Heart right ventricle (tissue), 16 donors: ENCODE data around the gene PTPN2. TPM values are rescaled to one million over a fixed set of nuclear protein-coding genes. Genes with fewer than 3 reads are reported as not detected.

Experiments used
- ATAC-seq, 8 donors: fragments of 200-7000 bp; cut with Tn5 transposase; one replicate each; pipeline ENCODE4 v1.9.1; 2020; ENCODE audit warnings: mild to moderate bottlenecking in 8 of 8, moderate library complexity in 8 of 8, moderate number of reproducible peaks in 1 of 8
- DNase-seq, 2 donors: peaks; one replicate each; pipeline ENCODE4 v3.0.0-alpha.2; 2020
- H3K27ac ChIP-seq, 10 donors: fragments of 200-600 bp; sonication (generic) in 2 of 10; one replicate each; pipeline versions ENCODE4 v1.5.0 to v1.8.0; 2020 to 2022; ENCODE audit warnings: mild to moderate bottlenecking in 3 of 10
- H3K27me3 ChIP-seq, 7 donors: fragments of 200-600 bp; one replicate each; pipeline ENCODE4 v1.8.0; 2021 to 2022; ENCODE audit warnings: mild to moderate bottlenecking in 2 of 7
- H3K36me3 ChIP-seq, 9 donors: fragments of 200-600 bp; sonication (generic) in 1 of 9; one replicate each; pipeline versions ENCODE4 v1.5.0 to v1.8.0; 2020 to 2022; ENCODE audit warnings: mild to moderate bottlenecking in 2 of 9
- H3K4me1 ChIP-seq, 9 donors: fragments of 200-600 bp; sonication (generic) in 1 of 9; one replicate each; pipeline versions ENCODE4 v1.5.0 to v1.8.0; 2020 to 2022; ENCODE audit warnings: mild to moderate bottlenecking in 4 of 9
- H3K4me3 ChIP-seq, 10 donors: fragments of 200-600 bp; sonication (generic) in 2 of 10; one replicate each; pipeline versions ENCODE4 v1.5.0 to v1.8.0; 2020 to 2022; ENCODE audit warnings: mild to moderate bottlenecking in 7 of 10, moderate library complexity in 2 of 10
- H3K9me3 ChIP-seq, 11 donors: fragments of 200-600 bp in 10 of 11; sonication (generic) in 2 of 11; one replicate each; pipeline versions ENCODE4 v1.5.0 to v1.8.0; 2013 to 2022; ENCODE audit warnings: mild to moderate bottlenecking in 2 of 11, control low read depth in 1 of 11, moderate library complexity in 1 of 11
- WGBS, 2 donors: extraction: QIAGEN DNeasy Blood & Tissue Kit; methylation state at CpG; one replicate each; pipeline ENCODE4 v1.1.7; 2013; ENCODE audit warnings: inconsistent platforms in 1 of 2; 5-methylcytosine and 5-hydroxymethylcytosine counted together
- intact Hi-C, 10 donors: fragments of 100-400 bp; cut with DNase I; formaldehyde crosslinking; loops; one replicate each; pipeline versions ENCODE4 v1.11.1 to v1.14.2; 2022
- polyA plus RNA-seq, 2 donors: library from polyadenylated mRNA; stranded (reverse); fragments of 200-250 nt; gene quantifications; one replicate each; pipeline ENCODE4 v1.2.3, GENCODE V29; 2013
- total RNA-seq, 10 donors: library from RNA; stranded (reverse); fragmentation: NEBNext Ultra II Directional in 3 of 10; extraction: Animal tissue kit (Norgen Biotek cat#: 25700) in 3 of 10; gene quantifications; one replicate each; pipeline versions ENCODE4 v1.2.1 to v1.2.4, GENCODE V29; 2021 to 2023
- TF ChIP-seq, protein P1 (sequence below), 9 donors: fragments of 200-600 bp; sonication (generic) in 2 of 9; IDR thresholded peaks; one replicate each; pipeline versions ENCODE4 v1.5.0 to v1.8.0; 2021 to 2022; ENCODE audit warnings: antibody characterized with exemption in 9 of 9, mild to moderate bottlenecking in 5 of 9, moderate library complexity in 1 of 9
- donor health status: Arrhythmogenic right ventricular cardiomyopathy.
- donor health status: ischemic (EF 13 %, LVEDD 7.1; RV severe dilation, severe dysfunction).
- donor health status: healthy with polysubstance abuse.
- donor health status: DM: no; HTN: yes; CAD: no.
- donor health status: DM: no; HTN: no; CAD: no.
- donor health status: ischemic (EF 25% LVEDD 6.9; RV normal size, moderate dysfunction).
- donor health status: ischemic (EF 25% LVEDD 5.7; RV mildly dilated, moderate dysfunction).
- donor health status: healthy.
- donor health status: DM: yes; HTN: yes; CAD: no.
- donor health status: Ischemic cardiomyopathy.
- donor health status: ischemic (EF 35%, LVEDD 5.7; RV mildly dilated, moderate dysfunction).
- donor health status: nonischemic (EF 11% LVEDD 7.7; RV severe dilation, severe dysfunction).
- donor health status: DM: yes; HTN: yes; CAD: no.
- donor health status: PGD.
- donor health status: ischemic (EF 29% LVEDD 5.4; RV normal size, mild dysfunction).
- donor health status: nonischemic (EF 23%, LVEDD 6.1; RV moderate dilation, normal function).

The PTPN2 gene
- total and polyA plus RNA-seq, 12 donors: 10.5 to 19.5 (median 13.5) TPM

DNA sequence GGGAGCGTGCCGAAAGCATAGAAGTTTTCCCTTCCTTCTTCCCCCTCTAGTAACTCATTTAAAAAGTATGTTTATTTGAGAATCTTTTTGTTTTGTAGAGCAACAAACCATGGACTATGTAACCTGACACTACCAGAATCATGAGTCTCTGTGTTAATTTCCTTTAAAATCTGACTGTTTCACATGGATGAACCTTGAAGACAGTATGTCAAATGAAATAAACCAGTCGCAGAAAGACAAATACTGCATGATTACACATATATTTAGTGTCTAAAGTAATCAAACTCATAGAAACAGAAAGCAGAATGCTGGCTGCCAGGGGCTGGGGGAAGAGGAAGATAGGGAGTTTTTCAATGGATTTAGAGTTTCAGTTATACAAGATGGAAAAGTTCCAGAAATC, 32.3 kb downstream of the PTPN2 start:
- 90 to 92% methylated on average over 3 of the region's 3 CpGs for WGBS, 2 donors
- H3K9me3 ChIP-seq: no peaks in the 10 kb centered on the region
- TF ChIP-seq, protein P1, sequence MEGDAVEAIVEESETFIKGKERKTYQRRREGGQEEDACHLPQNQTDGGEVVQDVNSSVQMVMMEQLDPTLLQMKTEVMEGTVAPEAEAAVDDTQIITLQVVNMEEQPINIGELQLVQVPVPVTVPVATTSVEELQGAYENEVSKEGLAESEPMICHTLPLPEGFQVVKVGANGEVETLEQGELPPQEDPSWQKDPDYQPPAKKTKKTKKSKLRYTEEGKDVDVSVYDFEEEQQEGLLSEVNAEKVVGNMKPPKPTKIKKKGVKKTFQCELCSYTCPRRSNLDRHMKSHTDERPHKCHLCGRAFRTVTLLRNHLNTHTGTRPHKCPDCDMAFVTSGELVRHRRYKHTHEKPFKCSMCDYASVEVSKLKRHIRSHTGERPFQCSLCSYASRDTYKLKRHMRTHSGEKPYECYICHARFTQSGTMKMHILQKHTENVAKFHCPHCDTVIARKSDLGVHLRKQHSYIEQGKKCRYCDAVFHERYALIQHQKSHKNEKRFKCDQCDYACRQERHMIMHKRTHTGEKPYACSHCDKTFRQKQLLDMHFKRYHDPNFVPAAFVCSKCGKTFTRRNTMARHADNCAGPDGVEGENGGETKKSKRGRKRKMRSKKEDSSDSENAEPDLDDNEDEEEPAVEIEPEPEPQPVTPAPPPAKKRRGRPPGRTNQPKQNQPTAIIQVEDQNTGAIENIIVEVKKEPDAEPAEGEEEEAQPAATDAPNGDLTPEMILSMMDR (IDR thresholded peaks at IDR 0.05): no peak
- DNase-seq (no peak), ATAC-seq (no peak)
- peaks cover 0 to 31% (median 3%) of the 10 kb centered on the region in 9 donors for H3K36me3 ChIP-seq
- intact Hi-C loops: no loop called here
- H3K27ac ChIP-seq: no peak overlapping the region
- no peak overlapping the region for H3K4me3 ChIP-seq
- H3K4me1 ChIP-seq: peaks cover 0 to 10% (median 0%) of the 10 kb centered on the region in 9 donors
- H3K27me3 ChIP-seq: no peaks in the 10 kb centered on the region

DNA sequence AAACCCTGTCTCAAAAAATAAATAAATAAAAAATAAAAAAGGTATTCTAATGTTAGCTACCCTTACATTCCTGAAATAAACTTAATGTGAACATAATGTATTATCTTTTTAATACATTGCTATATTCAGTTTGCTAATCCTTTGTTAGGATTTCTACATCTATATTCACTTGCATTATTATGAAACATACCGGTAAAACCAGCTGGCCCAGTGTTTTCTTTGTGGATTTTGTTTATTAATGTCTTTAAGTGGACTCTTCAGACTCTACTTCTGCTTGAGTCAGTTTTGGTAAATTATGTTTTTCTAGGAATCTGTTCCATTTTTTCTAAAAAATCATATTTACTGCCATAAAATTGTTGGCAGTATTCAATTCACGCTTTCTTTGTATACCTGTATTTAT, 34.5 kb downstream of the PTPN2 start:
- Histone ChIP-seq H3K9me3 (no peaks in the 10 kb centered on the region), H3K27ac (no peak overlapping the region), H3K4me3 (no peak overlapping the region), H3K27me3 (no peaks in the 10 kb centered on the region), H3K36me3 (peaks cover 0 to 17% (median 3%) of the 10 kb centered on the region in 9 donors), H3K4me1 (peaks cover 0 to 20% (median 0%) of the 10 kb centered on the region in 9 donors)
- ATAC-seq (no peak), DNase-seq (no peak)
- intact Hi-C loops: no loop called here
- TF ChIP-seq, protein P1 (IDR thresholded peaks at IDR 0.05): no peak
- 98 to 99% methylated on average over 2 of the region's 2 CpGs for WGBS, 2 donors

DNA sequence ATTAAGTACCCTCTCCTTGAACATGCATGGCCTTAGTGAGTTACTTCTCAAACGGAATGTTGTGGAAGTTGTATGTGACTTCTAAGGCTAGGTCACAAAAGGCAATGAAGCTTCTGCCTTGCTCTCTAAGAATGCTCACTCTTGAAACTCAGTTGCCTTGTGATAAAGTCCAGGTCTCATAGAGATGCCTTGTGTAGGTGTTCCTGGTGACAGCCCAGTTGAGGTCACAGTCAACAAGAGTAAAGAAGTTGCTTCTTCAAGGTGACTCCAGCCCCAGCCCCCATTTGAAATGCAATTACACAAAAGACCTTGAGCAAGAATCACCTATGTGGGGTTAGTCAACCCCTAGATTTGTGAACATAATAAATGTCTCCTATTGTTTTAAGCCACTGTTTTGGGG, 35.6 kb downstream of the PTPN2 start:
- TF ChIP-seq, protein P1 (IDR thresholded peaks at IDR 0.05): no peak
- intact Hi-C loops: no loop called here
- Histone ChIP-seq H3K36me3 (peaks cover 0 to 15% (median 0%) of the 10 kb centered on the region in 9 donors), H3K27me3 (no peaks in the 10 kb centered on the region), H3K4me1 (peaks cover 0 to 31% (median 0%) of the 10 kb centered on the region in 9 donors), H3K4me3 (no peak overlapping the region), H3K9me3 (no peaks in the 10 kb centered on the region), H3K27ac (no peak overlapping the region)
- no peak for DNase-seq
- ATAC-seq: no peak
- 83 to 91% methylated on average over 1 of the region's 1 CpG for WGBS, 2 donors

DNA sequence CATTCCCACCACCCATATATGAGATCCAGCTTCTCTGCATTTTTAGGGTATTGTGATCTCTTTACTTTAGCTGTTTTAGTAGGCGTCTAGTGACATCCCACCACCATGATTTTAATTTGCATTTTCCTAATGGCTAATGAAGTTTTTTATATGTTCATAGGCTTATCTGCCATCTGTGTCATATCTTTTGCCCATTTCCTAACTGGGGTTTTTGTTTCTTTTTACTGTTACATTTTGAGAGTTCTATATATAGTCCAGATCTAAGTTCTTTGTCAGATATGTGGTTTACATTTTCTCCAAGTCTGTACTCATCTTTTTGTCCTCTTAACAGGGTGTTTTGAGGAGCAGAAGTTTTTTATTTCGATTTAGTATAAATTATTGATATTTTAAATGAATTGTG, 39.6 kb downstream of the PTPN2 start:
- ATAC-seq (no peak), DNase-seq (no peak)
- peaks cover 0 to 13% (median 0%) of the 10 kb centered on the region in 9 donors for H3K36me3 ChIP-seq
- WGBS, 2 donors: 94 to 97% methylated on average over 2 of the region's 2 CpGs
- no peaks in the 10 kb centered on the region for H3K27me3 ChIP-seq
- H3K4me1 ChIP-seq: peaks cover 0 to 56% (median 0%) of the 10 kb centered on the region in 9 donors
- intact Hi-C loops: loop anchor here in 1 of 10 donors (5.0 kb wide), 1 partner anchor 38 kb away; the partner anchor contains the start of gene PTPN2
- no peak overlapping the region for H3K4me3 ChIP-seq
- no peaks in the 10 kb centered on the region for H3K9me3 ChIP-seq
- TF ChIP-seq, protein P1 (IDR thresholded peaks at IDR 0.05): no peak
- peak overlapping the region in 1 of 10 donors; percentile 41 for H3K27ac ChIP-seq
